ENCODE measurements around the gene GREM1.

GREM1 gene

GRCh38 chr15:32717426-32718226, at the start of gene GREM1:
TSS of gene GREM1 (plus strand) at chr15:32718004. CDS start at chr15:32730691, 12,687 bp downstream.
- DNase-seq, result peak; percentile 6

GRCh38 chr15:32668942-32669341, 48.9 kb upstream of the GREM1 start:
- DNase-seq, result no peak

GRCh38 chr15:32669896-32670611, 47.8 kb upstream of the GREM1 start:
- DNase-seq, result peak; percentile 62

GRCh38 chr15:32670623-32671022, 47.2 kb upstream of the GREM1 start:
- no peak for DNase-seq

- no peak for DNase-seq
Measured at GRCh38 chr15:32671339-32672325, 46.2 kb upstream of the GREM1 start.

GRCh38 chr15:32674681-32675080, 43.1 kb upstream of the GREM1 start:
- DNase-seq, result no peak

GRCh38 chr15:32675466-32675865, 42.3 kb upstream of the GREM1 start:
- DNase-seq, result no peak

- no peak for DNase-seq
Measured at GRCh38 chr15:32676169-32676568, 41.6 kb upstream of the GREM1 start.

GRCh38 chr15:32677238-32677750, 40.5 kb upstream of the GREM1 start:
- DNase-seq, result no peak

- no peak for DNase-seq
Measured at GRCh38 chr15:32679298-32679690, 38.5 kb upstream of the GREM1 start.

GRCh38 chr15:32682569-32682968, 35.2 kb upstream of the GREM1 start:
- DNase-seq, result peak; percentile 75

GRCh38 chr15:32682977-32683630, 34.7 kb upstream of the GREM1 start:
- no peak for DNase-seq

GRCh38 chr15:32683906-32684584, 33.8 kb upstream of the GREM1 start:
- DNase-seq, result no peak

- DNase-seq, result no peak
Measured at GRCh38 chr15:32685576-32685975, 32.2 kb upstream of the GREM1 start.

GRCh38 chr15:32687556-32687955, 30.2 kb upstream of the GREM1 start:
- no peak for DNase-seq

- DNase-seq, result no peak
Measured at GRCh38 chr15:32688151-32688639, 29.6 kb upstream of the GREM1 start.

GRCh38 chr15:32690941-32691688, 26.7 kb upstream of the GREM1 start:
- DNase-seq, result no peak

GRCh38 chr15:32691689-32692038, 26.1 kb upstream of the GREM1 start:
- DNase-seq, result no peak

GRCh38 chr15:32692286-32692685, 25.5 kb upstream of the GREM1 start:
- no peak for DNase-seq

GRCh38 chr15:32694222-32694983, 23.4 kb upstream of the GREM1 start:
- DNase-seq, result no peak
